Measurements from ENCODE around the gene PRDM1.

The PRDM1 gene

GRCh38 chr6:106122938-106123656, 37.0 kb downstream of the PRDM1 start:
- DNase-seq (ENCODE audit: low read depth), result no peak
- no peak for TF ChIP-seq CTCF (conservative IDR thresholded peaks at IDR 0.05; ENCODE audit: control insufficient read depth, insufficient read depth, low read depth, low read length)
- no peak overlapping the region for H3K4me3 ChIP-seq (ENCODE audit: control insufficient read depth, low read depth, low read length)

- H3K4me3 ChIP-seq (ENCODE audit: control insufficient read depth, low read depth, low read length), result no peak overlapping the region
- DNase-seq (ENCODE audit: low read depth), result no peak
- TF ChIP-seq CTCF (conservative IDR thresholded peaks at IDR 0.05; ENCODE audit: control insufficient read depth, insufficient read depth, low read depth, low read length), result no peak
Measured at GRCh38 chr6:106124015-106124414, 37.9 kb downstream of the PRDM1 start.

GRCh38 chr6:106124437-106125430, 38.6 kb downstream of the PRDM1 start:
- H3K4me3 ChIP-seq (ENCODE audit: control insufficient read depth, low read depth, low read length), result no peak overlapping the region
- no peak for TF ChIP-seq CTCF (conservative IDR thresholded peaks at IDR 0.05; ENCODE audit: control insufficient read depth, insufficient read depth, low read depth, low read length)
- no peak for DNase-seq (ENCODE audit: low read depth)

- no peak for DNase-seq (ENCODE audit: low read depth)
- no peak overlapping the region for H3K4me3 ChIP-seq (ENCODE audit: control insufficient read depth, low read depth, low read length)
- TF ChIP-seq CTCF (conservative IDR thresholded peaks at IDR 0.05; ENCODE audit: control insufficient read depth, insufficient read depth, low read depth, low read length), result no peak
Measured at GRCh38 chr6:106125925-106126435, 39.8 kb downstream of the PRDM1 start.

- no peak for TF ChIP-seq CTCF (conservative IDR thresholded peaks at IDR 0.05; ENCODE audit: control insufficient read depth, insufficient read depth, low read depth, low read length)
Measured at GRCh38 chr6:106126482-106126881, 40.3 kb downstream of the PRDM1 start.

GRCh38 chr6:106128981-106129781, 43.0 kb downstream of the PRDM1 start:
- TF ChIP-seq CTCF (conservative IDR thresholded peaks at IDR 0.05; ENCODE audit: control insufficient read depth, insufficient read depth, low read depth, low read length), result no peak
- peak; percentile 82 for DNase-seq (ENCODE audit: low read depth)
- no peak overlapping the region for H3K4me3 ChIP-seq (ENCODE audit: control insufficient read depth, low read depth, low read length)

More at GRCh38 chr6:106126482-106126881, 40.3 kb downstream of the PRDM1 start:
- no peak overlapping the region for H3K4me3 ChIP-seq (ENCODE audit: control insufficient read depth, low read depth, low read length)
- no peak for DNase-seq (ENCODE audit: low read depth)

Data from fibroblast of mammary gland (primary cell).